Measurements from ENCODE around the gene DPYSL4. TPM values are rescaled to one million over a fixed set of nuclear protein-coding genes. Genes with fewer than 3 reads are reported as not detected.
"Not testable (repeated sequence)": the region's sequence is repeated elsewhere in the genome, so short reads cannot be mapped to it uniquely, and the experiment has no call there.

DPYSL4 gene
- polyA plus RNA-seq, 3 donors, result 0.08 TPM; not detected in 2

- Histone ChIP-seq H3K27ac (ENCODE audit: low read depth in 1 of 2, low read length in 2 of 2) (no peak overlapping the region), H3K4me1 (ENCODE audit: control insufficient read depth in 1 of 2, insufficient read depth in 2 of 2, low read length in 2 of 2) (peaks cover 10 to 14% of the 10 kb centered on the region in 2 donors), H3K27me3 (ENCODE audit: control insufficient read depth in 2 of 2, insufficient read depth in 2 of 2, low read length in 2 of 2) (no peaks in the 10 kb centered on the region), H3K4me3 (replicated peaks in 1 of 3; ENCODE audit: low read depth in 2 of 3, low read length in 3 of 3) (no peak overlapping the region), H4K20me1 (ENCODE audit: insufficient read depth, low read length) (no peaks in the 10 kb centered on the region), H3K36me3 (replicated peaks in 1 of 2; ENCODE audit: control insufficient read depth in 1 of 2, insufficient read depth in 2 of 2, low read length in 2 of 2) (peaks cover 6 to 22% of the 10 kb centered on the region in 2 donors), H3K4me2 (replicated peaks; ENCODE audit: extremely low read depth, low read length, poor library complexity, severe bottlenecking) (no peak overlapping the region), H3K9ac (ENCODE audit: insufficient read depth, low read length, poor library complexity, severe bottlenecking) (no peak overlapping the region), H3K79me2 (ENCODE audit: insufficient read depth, low read length) (no peaks in the 10 kb centered on the region), H2AFZ (ENCODE audit: insufficient read depth, low read depth, low read length, poor library complexity, severe bottlenecking) (no peak overlapping the region), H3K9me3 (replicated peaks in 1 of 2; ENCODE audit: control insufficient read depth in 1 of 2, insufficient read depth in 1 of 2, low read length in 2 of 2) (peaks cover 16 to 35% of the 10 kb centered on the region in 2 donors)
- WGBS (ENCODE audit: insufficient coverage), result 93% methylated on average over 4 of the region's 7 CpGs
- TF ChIP-seq CTCF (IDR thresholded peaks at IDR 0.05), result peak; percentile 23
- Mint-ChIP-seq H3K27ac (no peak overlapping the region), H3K4me1 (peaks cover 9% of the 10 kb centered on the region), H3K36me3 (peaks cover 30 to 41% of the 10 kb centered on the region in 2 donors), H3K9me3 (peaks cover 21 to 37% (median 33%) of the 10 kb centered on the region in 7 donors), H3K27me3 (ENCODE audit: low read depth in 3 of 3) (no peaks in the 10 kb centered on the region), H3K4me3 (no peak overlapping the region)
- intact Hi-C loops (cut with micrococcal nuclease), result no loop called here
- DNase-seq, result no peak
These were observed 32.7 kb downstream of the DPYSL4 start for GRCh38 chr10:132219486-132219885.

DNA sequence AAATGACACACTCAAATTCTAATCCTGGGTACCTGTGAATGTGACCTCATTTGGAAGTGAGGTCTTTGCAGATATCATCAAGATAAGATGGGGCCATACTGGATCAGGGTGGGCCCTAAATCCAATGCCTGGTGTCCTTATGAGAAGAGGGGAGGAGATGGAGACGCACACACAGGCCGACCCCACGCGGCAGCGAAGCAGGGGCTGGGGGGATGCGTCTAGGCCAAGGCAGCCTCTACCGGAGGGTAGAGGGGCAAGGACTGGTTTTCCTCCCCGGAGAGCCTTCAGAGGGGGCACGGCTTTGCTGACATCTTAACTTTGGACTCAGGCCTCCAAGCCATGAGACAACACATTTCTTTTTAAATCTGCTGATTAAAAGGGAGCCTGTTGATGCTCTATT is 33.3 kb downstream of the DPYSL4 start:
- no peaks in the 10 kb centered on the region for H3K27me3 ChIP-seq (ENCODE audit: control insufficient read depth in 2 of 2, insufficient read depth in 2 of 2, low read length in 2 of 2)
- no peak overlapping the region for H3K4me3 ChIP-seq (replicated peaks in 1 of 3; ENCODE audit: low read depth in 2 of 3, low read length in 3 of 3)
- intact Hi-C loops (cut with micrococcal nuclease), result loop anchor here (10.0 kb wide), 2 partner anchors 85 to 415 kb away; partner anchors contain the start of gene STK32C (in 1 of the 2)
- H3K79me2 ChIP-seq (ENCODE audit: insufficient read depth, low read length), result no peaks in the 10 kb centered on the region
- Mint-ChIP-seq H3K4me3 (no peak overlapping the region), H3K36me3 (peaks cover 30 to 44% of the 10 kb centered on the region in 2 donors), H3K4me1 (peaks cover 12% of the 10 kb centered on the region), H3K27me3 (ENCODE audit: low read depth in 3 of 3) (no peaks in the 10 kb centered on the region), H3K9me3 (peaks cover 21 to 35% (median 31%) of the 10 kb centered on the region in 7 donors), H3K27ac (no peak overlapping the region)
- H3K9ac ChIP-seq (ENCODE audit: insufficient read depth, low read length, poor library complexity, severe bottlenecking), result no peak overlapping the region
- WGBS (ENCODE audit: insufficient coverage), result 98% methylated on average over 8 of the region's 9 CpGs
- peaks cover 15 to 20% of the 10 kb centered on the region in 2 donors for H3K4me1 ChIP-seq (ENCODE audit: control insufficient read depth in 1 of 2, insufficient read depth in 2 of 2, low read length in 2 of 2)
- no peak overlapping the region for H2AFZ ChIP-seq (ENCODE audit: insufficient read depth, low read depth, low read length, poor library complexity, severe bottlenecking)
- H3K36me3 ChIP-seq (replicated peaks in 1 of 2; ENCODE audit: control insufficient read depth in 1 of 2, insufficient read depth in 2 of 2, low read length in 2 of 2), result peaks cover 6 to 22% of the 10 kb centered on the region in 2 donors
- H3K4me2 ChIP-seq (replicated peaks; ENCODE audit: extremely low read depth, low read length, poor library complexity, severe bottlenecking), result no peak overlapping the region
- no peak overlapping the region for H3K27ac ChIP-seq (ENCODE audit: low read depth in 1 of 2, low read length in 2 of 2)
- no peaks in the 10 kb centered on the region for H4K20me1 ChIP-seq (ENCODE audit: insufficient read depth, low read length)
- peaks cover 16 to 32% of the 10 kb centered on the region in 2 donors for H3K9me3 ChIP-seq (replicated peaks in 1 of 2; ENCODE audit: control insufficient read depth in 1 of 2, insufficient read depth in 1 of 2, low read length in 2 of 2)
- TF ChIP-seq CTCF (IDR thresholded peaks at IDR 0.05), result no peak
- DNase-seq, result no peak

- not testable (repeated sequence) for H3K79me2 ChIP-seq (ENCODE audit: insufficient read depth, low read length); H3K4me2 ChIP-seq (replicated peaks; ENCODE audit: extremely low read depth, low read length, poor library complexity, severe bottlenecking); H3K4me3 Mint-ChIP-seq; H3K27me3 Mint-ChIP-seq (ENCODE audit: low read depth in 3 of 3); H3K27ac ChIP-seq (ENCODE audit: low read depth in 1 of 2, low read length in 2 of 2); H3K9ac ChIP-seq (ENCODE audit: insufficient read depth, low read length, poor library complexity, severe bottlenecking); H3K4me3 ChIP-seq (replicated peaks in 1 of 3; ENCODE audit: low read depth in 2 of 3, low read length in 3 of 3); H4K20me1 ChIP-seq (ENCODE audit: insufficient read depth, low read length); H2AFZ ChIP-seq (ENCODE audit: insufficient read depth, low read depth, low read length, poor library complexity, severe bottlenecking); DNase-seq; H3K27ac Mint-ChIP-seq; H3K27me3 ChIP-seq (ENCODE audit: control insufficient read depth in 2 of 2, insufficient read depth in 2 of 2, low read length in 2 of 2)
- peaks cover 25 to 29% of the 10 kb centered on the region in 2 donors for H3K4me1 ChIP-seq (ENCODE audit: control insufficient read depth in 1 of 2, insufficient read depth in 2 of 2, low read length in 2 of 2)
- intact Hi-C loops (cut with micrococcal nuclease), result loop anchor here (10.0 kb wide), 2 partner anchors 84 to 414 kb away; partner anchors contain the start of gene STK32C (in 1 of the 2)
- Mint-ChIP-seq H3K36me3 (peaks cover 30 to 49% of the 10 kb centered on the region in 2 donors), H3K4me1 (peaks cover 21% of the 10 kb centered on the region), H3K9me3 (peaks cover 15 to 26% (median 22%) of the 10 kb centered on the region in 7 donors)
- 98% methylated on average over 13 of the region's 18 CpGs for WGBS (ENCODE audit: insufficient coverage)
- peaks cover 6 to 22% of the 10 kb centered on the region in 2 donors for H3K36me3 ChIP-seq (replicated peaks in 1 of 2; ENCODE audit: control insufficient read depth in 1 of 2, insufficient read depth in 2 of 2, low read length in 2 of 2)
- H3K9me3 ChIP-seq (replicated peaks in 1 of 2; ENCODE audit: control insufficient read depth in 1 of 2, insufficient read depth in 1 of 2, low read length in 2 of 2), result peaks cover 16 to 25% of the 10 kb centered on the region in 2 donors
These were observed 34.2 kb downstream of the DPYSL4 start for GRCh38 chr10:132220996-132221395.
